Inflammatory macrophage treated with lipopolysaccharide for 4 hours (primary cell): ENCODE measurements around the gene GDI1.
A peak's percentile ranks its signal among the peaks of the same experiment; 100 is the strongest.

ENCODE experiments used
- DNase-seq: peaks from one replicate; pipeline ENCODE4 v3.0.0-alpha.2; 2020

GDI1 gene

GRCh38 chrX:154464806-154465365 is 27.9 kb downstream of the GDI1 start:
- no peak for DNase-seq

- no peak for DNase-seq
Observed at GRCh38 chrX:154465601-154466000, 28.6 kb downstream of the GDI1 start.

- no peak for DNase-seq
Observed at GRCh38 chrX:154466036-154466435, 29.1 kb downstream of the GDI1 start.

- no peak for DNase-seq
Observed at GRCh38 chrX:154466907-154467306, 30.0 kb downstream of the GDI1 start.

- no peak for DNase-seq
Observed at GRCh38 chrX:154467556-154467955, 30.6 kb downstream of the GDI1 start.

- DNase-seq: no peak
Observed at GRCh38 chrX:154468217-154468616, 31.3 kb downstream of the GDI1 start.

- DNase-seq: no peak
Observed at GRCh38 chrX:154469114-154469513, 32.2 kb downstream of the GDI1 start.

GRCh38 chrX:154469880-154470279 is 32.9 kb downstream of the GDI1 start:
- no peak for DNase-seq

- DNase-seq: no peak
Observed at GRCh38 chrX:154470434-154470833, 33.5 kb downstream of the GDI1 start.

GRCh38 chrX:154470914-154471568 is 34.1 kb downstream of the GDI1 start:
- DNase-seq: no peak

GRCh38 chrX:154471839-154472684 is 35.1 kb downstream of the GDI1 start:
- no peak for DNase-seq

- DNase-seq: no peak
Observed at GRCh38 chrX:154472685-154473632, 36.0 kb downstream of the GDI1 start.

- no peak for DNase-seq
Observed at GRCh38 chrX:154473683-154474082, 36.7 kb downstream of the GDI1 start.

- DNase-seq: no peak
Observed at GRCh38 chrX:154476821-154477220, 39.9 kb downstream of the GDI1 start.

- no peak for DNase-seq
Observed at GRCh38 chrX:154477891-154478477, 41.0 kb downstream of the GDI1 start.

GRCh38 chrX:154478728-154479622 is 42.0 kb downstream of the GDI1 start, which contains the start of gene LAGE3:
Gene LAGE3, minus strand, starts transcription at chrX:154479281. Its CDS starts 366 bp downstream, at chrX:154478915.
- DNase-seq: peak; percentile 91

GRCh38 chrX:154481195-154481594 is 44.2 kb downstream of the GDI1 start:
- no peak for DNase-seq

GRCh38 chrX:154481911-154482601 is 45.1 kb downstream of the GDI1 start:
- no peak for DNase-seq

- DNase-seq: no peak
Observed at GRCh38 chrX:154482786-154483185, 45.8 kb downstream of the GDI1 start.

GRCh38 chrX:154483325-154483724 is 46.4 kb downstream of the GDI1 start:
- no peak for DNase-seq
